NCI-H69 (cell line): ENCODE data around the gene RNF144A.

Experiments
- DNase-seq: peaks from one replicate; lab custom pipeline; 2025; lab: John Stamatoyannopoulos, UW

The RNF144A gene

DNA sequence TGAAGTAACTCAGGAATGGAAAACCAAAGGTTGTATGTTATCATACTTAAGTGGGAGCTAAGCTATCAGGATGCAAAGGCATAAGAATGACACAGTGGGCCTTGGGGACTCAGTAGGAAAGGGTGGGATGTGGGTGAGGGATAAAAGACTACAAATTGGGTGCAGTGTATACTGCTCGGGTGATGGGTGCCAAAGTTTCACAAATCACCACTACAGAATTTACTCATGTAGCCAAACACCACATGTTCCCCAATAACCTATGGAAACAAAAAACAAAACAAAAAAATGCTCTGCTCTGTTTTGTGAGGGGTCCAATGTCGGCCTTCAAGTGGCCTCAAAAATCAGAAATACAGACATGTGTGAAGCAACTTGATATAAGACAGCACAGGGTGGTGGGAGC, 8.9 kb upstream of the RNF144A start:
- DNase-seq: no peak

- DNase-seq: no peak
Observed at GRCh38 chr2:6909431-6910385, 7.5 kb upstream of the RNF144A start.

DNA sequence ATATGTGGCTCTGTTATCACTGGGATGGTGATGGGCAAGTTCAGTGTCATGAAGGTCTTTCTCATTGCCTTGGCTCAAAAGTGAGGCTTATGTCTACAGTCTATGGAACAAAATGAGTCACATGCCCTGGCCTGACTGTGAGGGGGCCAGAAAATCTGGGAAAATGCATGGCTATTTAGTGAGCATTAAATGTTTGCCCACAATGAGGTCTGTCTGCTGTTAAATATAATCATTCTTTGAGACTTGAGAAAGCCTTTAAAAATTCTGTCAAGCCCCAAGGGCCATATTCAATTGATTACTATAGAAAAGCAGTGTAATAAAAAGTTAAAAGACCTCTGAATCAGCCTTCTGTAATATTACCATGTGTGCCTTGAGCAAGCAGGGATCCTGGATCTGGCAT, 5.5 kb upstream of the RNF144A start:
- no peak for DNase-seq

DNA sequence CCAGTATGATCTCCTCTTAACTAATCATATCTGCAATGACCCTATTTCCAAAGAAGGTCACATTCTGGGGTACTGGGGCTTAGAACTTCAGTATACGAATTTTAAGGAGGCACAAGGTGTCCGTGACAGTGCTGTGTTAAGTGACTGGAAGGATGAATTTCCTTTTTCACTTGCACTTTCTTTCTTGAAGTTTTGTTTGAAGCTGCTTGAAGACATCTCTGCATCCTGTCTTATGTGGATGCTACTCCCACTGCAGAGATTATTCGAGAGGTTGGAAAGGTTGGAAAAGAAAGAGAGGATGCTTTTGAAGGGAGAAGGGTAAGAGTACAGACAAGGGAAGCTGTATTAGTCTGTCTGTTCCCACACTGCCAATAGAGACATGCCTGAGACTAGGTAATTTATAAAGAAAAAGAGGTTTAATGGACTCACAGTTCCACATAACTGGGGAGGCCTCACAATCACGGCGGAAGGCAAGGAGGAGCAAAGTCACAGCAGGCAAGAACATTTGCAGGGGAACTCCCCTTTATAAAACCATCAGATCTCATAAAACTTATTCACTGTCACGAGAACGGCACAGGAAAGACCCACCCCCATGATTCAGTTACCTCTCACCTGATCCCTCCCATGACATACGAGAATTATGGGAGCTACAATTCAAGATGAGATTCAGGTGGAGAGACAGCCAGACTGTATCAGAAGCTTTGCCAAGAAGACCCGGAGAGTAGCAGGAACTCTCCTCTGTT, 3.6 kb upstream of the RNF144A start:
- DNase-seq: no peak

GRCh38 chr2:6914828-6915227, 2.4 kb upstream of the RNF144A start:
- DNase-seq: no peak

DNA sequence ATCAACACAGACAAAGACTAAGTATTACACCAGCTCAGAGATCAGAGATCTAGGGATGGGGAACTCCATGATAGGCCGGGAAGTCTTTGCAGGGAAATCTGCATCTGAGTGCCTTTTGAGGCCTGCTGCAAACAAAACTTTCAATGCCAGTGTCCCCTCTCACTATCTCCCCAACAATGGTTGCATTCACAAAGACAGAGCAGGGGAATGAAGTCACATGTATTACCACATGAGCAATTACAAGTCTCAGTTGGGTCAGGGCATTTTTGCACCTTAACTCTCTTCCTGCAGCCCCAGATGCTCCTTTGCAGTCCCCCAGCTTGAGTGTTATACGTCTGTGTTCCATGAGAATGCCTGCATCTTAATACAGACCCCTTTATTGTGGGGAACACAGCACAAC, 1.8 kb upstream of the RNF144A start:
- no peak for DNase-seq

GRCh38 chr2:6916224-6916623, 988 bp upstream of the RNF144A start:
- DNase-seq: no peak

DNA sequence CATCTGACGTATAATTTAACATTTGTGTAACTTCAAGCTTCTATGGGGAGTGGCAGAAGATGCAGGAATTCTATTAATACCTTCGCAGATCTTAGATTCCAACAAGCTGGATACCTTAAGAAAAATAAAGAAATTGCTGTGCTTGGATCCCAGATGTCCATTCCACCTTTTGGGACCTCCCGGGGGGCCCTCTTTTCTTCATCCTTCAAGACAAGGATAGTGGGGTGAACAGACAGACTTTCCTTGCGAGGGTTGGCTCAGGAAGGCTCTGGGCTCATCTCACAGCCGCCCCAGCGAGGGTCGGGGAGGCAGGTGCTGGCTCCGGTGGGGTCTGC, 509 bp upstream of the RNF144A start:
- DNase-seq: no peak

DNA sequence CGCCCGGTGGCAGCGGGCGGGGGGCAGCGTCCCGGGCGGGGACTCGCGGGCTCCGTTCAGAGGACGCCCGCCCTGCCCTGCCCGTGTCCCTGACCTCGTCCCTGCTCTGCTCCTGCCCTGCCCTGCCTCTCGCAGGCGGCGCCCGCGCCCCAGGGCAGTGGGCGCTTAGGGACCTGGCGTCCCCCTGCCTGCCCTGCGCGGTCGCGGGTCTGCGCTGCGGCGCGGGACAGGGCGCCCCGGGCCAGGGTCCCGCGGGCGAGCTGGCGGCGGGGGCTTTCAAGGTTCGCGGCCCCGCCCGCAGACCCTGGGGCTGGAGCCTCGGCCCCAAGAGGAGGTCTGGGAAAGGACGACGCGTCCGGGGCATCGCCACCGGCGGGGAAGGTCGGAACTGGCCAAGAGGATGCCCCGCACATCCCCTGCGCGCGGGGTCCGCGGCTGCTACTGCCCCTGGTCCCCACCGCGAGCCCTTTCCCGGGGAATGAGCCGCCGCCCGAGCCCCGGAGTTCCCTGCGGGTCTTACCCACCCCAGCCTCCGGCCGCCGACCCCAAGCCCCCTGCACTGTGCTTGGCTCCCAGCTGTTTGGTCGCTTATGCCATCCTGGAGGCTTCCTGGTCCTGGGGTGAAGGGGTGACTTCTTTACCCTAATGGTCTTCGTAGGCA, 679 bp downstream of the RNF144A start:
- peak; percentile 42 for DNase-seq

DNA sequence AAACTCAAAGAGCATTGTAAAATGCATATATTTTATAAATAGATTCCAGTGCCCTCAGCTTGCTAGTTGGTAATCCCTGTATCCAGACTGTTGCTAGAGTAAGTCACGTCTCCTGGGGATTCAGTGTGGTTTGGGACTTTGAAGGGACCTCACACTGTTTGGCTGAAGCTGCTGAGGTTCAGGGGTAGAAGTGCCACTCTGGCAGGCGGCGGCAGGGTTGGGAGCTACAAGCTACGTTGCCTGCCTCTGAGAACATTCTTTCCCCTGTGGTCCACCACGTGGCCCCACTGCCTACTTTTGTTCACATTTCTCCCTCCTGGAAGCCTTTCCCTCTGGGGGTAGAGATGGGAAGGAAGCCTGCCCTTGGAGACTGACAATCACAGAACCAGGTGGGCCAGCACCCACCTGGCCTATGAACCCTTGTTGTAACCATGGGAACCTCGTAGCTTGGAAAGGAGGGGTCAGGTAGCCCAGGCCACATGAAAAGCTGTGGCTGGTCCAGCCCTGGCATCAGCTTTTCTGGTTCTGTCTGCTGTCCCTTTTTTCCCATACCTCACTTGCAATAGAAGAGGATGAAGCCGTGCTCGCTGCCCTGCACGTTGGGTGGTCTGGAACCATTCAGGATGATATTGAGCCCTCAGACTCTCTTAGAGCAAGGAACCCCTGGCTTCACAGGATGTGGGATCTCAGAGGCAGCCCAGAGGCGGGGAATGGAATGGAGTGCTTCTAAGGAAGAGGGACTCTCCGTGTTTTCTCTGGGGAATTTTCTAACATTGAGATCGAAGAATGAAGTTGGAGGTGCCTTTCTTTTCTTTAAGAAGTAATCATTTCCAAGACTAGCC, 2.9 kb downstream of the RNF144A start:
- peak; percentile 1 for DNase-seq

DNA sequence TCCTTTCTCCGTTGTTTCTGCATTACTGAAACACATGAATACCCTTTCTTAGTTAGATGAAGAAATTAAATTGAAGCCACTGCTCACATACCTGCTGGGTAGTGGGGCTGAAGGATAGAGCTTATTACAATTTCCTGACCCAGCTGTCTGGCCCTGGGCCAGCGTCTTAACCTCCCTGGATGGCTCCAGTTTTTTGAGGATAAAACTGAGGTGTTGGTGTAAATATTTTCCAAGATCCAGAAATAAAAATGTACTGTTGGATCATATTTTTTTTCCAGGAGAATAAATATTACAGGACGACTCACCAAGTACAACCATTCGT, 3.5 kb downstream of the RNF144A start:
- DNase-seq: no peak

- DNase-seq: no peak
Observed at GRCh38 chr2:6921321-6921922, 4.2 kb downstream of the RNF144A start.

GRCh38 chr2:6922201-6922656, 5.0 kb downstream of the RNF144A start:
- no peak for DNase-seq

DNA sequence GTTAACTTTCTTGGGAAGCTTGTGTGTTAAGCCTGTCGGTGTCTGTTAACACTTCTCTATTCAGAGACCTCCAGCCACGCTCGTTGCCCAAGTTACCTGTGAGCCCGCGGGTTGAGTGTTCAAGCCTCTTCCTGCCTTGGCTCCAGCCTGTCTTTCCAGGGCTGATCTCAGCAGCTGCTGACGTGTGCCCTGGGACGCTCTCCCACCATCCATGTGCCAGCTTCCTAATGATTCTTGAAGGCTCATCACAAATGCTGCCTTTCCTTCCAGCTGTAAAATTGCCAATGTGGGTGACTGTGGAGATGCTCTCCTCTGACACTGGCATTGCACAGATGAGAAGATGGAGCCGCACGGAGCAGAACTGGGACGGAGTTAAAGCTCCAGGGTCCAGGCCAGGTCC, 6.1 kb downstream of the RNF144A start:
- no peak for DNase-seq

GRCh38 chr2:6924101-6924923, 7.1 kb downstream of the RNF144A start:
- DNase-seq: no peak

- DNase-seq: no peak
Observed at GRCh38 chr2:6924924-6925409, 7.8 kb downstream of the RNF144A start.

DNA sequence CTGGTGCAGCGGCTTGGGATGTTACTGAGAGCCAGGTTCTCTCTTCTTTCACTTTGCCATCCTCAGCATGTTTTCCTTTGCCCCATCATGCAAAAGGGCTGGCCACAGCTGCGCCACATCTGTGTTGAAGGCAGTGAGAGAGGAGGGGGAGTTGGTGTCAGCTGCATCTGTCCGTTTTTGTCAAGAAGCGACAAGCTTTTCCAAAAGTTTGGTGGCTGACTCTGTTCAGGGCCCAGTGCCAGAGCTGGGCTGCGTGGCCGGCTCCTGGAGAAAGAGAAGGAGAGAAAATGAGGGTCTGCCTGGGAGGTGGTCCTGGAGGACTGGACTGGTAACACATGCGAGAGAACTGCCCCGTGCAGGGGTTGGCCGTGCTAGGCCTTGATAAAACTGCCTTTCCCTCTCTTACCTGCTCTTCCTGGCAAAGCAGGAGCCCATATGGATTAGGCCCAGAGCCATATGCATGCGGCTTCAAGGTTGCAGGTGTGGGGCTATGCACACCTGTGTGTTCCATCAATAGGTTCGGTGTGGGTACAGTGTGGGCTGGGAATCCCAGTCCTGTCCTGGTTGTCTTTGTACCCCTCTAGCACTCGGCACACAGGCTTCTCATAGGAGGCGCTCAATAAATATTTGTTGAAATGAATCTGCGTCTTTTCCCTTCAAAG, 9.0 kb downstream of the RNF144A start:
- DNase-seq: no peak

DNA sequence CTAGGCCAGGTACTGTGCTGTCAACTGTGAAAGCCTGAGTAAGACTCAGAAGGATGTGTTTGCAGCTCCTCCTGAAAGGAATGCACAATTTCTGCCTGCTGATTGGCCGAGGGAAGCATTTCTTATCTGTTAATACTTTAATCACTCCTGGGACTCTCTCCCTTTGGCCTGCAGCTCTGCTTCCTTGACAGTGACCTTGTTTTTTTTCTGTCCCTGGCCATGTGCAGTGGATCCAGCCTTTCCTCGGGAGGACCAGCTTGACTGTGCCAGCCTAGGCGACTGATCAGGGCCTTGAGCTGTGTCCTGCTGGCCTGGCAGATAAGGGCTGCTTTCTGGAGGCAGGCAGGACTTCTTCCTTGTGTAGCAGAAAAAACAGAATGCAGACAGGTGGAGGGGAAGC, 10.0 kb downstream of the RNF144A start:
- no peak for DNase-seq

- no peak for DNase-seq
Observed at GRCh38 chr2:6927753-6928152, 10.5 kb downstream of the RNF144A start.

DNA sequence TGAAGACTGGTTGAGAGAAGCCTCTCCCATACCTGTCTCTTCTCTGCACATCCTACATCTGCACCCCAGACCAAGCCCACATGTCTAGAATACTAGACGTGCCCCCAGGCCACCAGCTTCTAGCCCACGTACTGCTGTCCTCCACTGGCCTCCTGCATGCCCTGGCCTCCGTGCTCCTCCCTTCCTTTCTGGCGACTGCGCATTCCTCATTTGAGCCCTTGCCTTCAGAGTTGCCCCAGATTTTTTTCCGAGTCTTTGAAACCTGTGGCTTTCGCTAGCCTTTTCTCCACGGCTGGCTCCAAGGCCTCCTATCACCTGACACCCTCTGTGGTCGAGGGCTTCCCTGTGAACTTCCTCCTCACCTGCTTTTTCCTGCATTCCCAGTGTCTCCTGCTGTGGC, 11.2 kb downstream of the RNF144A start:
- no peak for DNase-seq
